Peyer's patch (tissue), 4 donors: Measurements from ENCODE around the gene ECT2. TPM values are rescaled to one million over a fixed set of nuclear protein-coding genes. Genes with fewer than 3 reads are reported as not detected.
"Not testable (repeated sequence)": the region's sequence is repeated elsewhere in the genome, so short reads cannot be mapped to it uniquely, and the experiment has no call there.

Source experiments
- DNase-seq, 3 donors: peaks; one replicate each; pipeline ENCODE4 v3.0.0-alpha.2; 2017 to 2019
- H3K27ac ChIP-seq, 4 donors: fragments of 200-600 bp; sonication (generic); one replicate each; pipeline ENCODE4 v1.5.1; 2016 to 2019
- H3K27me3 ChIP-seq, 2 donors: fragments of 200-600 bp; sonication (generic); one replicate each; pipeline ENCODE4 v1.5.1; 2019
- H3K36me3 ChIP-seq, 3 donors: fragments of 200-600 bp; sonication (generic); one replicate each; pipeline ENCODE4 v1.5.1; 2016 to 2019
- H3K4me1 ChIP-seq, 4 donors: fragments of 200-600 bp; sonication (generic); one replicate each; pipeline ENCODE4 v1.5.1; 2016 to 2019
- H3K4me3 ChIP-seq, 4 donors: fragments of 200-600 bp; sonication (generic); 1 replicate in 3 of 4; 2 replicates in 1 of 4; pipeline ENCODE4 v1.5.1; 2016 to 2019; ENCODE audit warnings: mild to moderate bottlenecking in 1 of 4
- H3K9me3 ChIP-seq, 4 donors: fragments of 200-600 bp; sonication (generic); one replicate each; pipeline ENCODE4 v1.5.1; 2016 to 2019; ENCODE audit warnings: mild to moderate bottlenecking in 1 of 4
- CTCF ChIP-seq, 6 experiments: fragments of 450-650 bp in 4 of 6; fragments of 200-600 bp in 2 of 6; sonication (generic) in 1 of 6; IDR thresholded peaks; one replicate each; pipeline ENCODE4 v1.5.1; 2017 to 2019; ENCODE audit warnings: antibody characterized with exemption in 6 of 6, mild to moderate bottlenecking in 3 of 6, moderate library complexity in 1 of 6
- POLR2A ChIP-seq, 2 donors: fragments of 450-650 bp; IDR thresholded peaks; one replicate each; pipeline ENCODE4 v1.5.1; 2017; ENCODE audit warnings: antibody characterized with exemption in 2 of 2, mild to moderate bottlenecking in 2 of 2, moderate library complexity in 2 of 2
- total RNA-seq, 4 donors: library from RNA; depleted of rRNA; stranded (reverse); fragments of >200 nt; gene quantifications; one replicate each; pipeline ENCODE4 v1.1.0, GENCODE V29; 2016

The ECT2 gene
- total RNA-seq, 4 donors from 2014 or later: 8.9 to 11.2 (median 9.8) TPM

GRCh38 chr3:172814738-172815137 lies 64.2 kb downstream of the ECT2 start:
- Histone ChIP-seq H3K36me3 (no peaks in the 10 kb centered on the region), H3K9me3 (no peaks in the 10 kb centered on the region), H3K4me3 (no peak overlapping the region), H3K27me3 (no peaks in the 10 kb centered on the region), H3K27ac (no peak overlapping the region), H3K4me1 (no peaks in the 10 kb centered on the region)
- TF ChIP-seq POLR2A (IDR thresholded peaks at IDR 0.05) (no peak), CTCF (IDR thresholded peaks at IDR 0.05) (no peak)
- no peak for DNase-seq

DNA sequence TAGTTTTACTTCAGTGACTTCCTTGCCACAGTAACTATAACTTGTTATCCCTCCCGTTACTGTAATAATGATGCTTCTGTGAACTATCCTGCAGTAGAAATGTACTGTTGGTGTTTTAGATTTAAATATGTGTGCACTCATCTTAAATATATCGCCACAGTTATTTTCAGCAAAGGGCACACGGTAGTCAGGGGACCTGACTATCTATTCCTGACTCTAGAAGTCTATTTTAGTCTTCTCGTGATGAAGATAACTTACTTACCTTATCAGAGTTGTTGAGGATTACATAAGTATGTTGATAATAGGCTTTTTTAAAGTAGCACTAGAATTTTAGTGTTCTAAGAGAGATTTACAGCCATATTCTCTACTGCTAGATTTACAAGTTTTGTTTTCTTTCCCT lies 65.3 kb downstream of the ECT2 start:
- Histone ChIP-seq H3K27me3 (no peaks in the 10 kb centered on the region), H3K4me1 (no peaks in the 10 kb centered on the region), H3K4me3 (no peak overlapping the region), H3K27ac (no peak overlapping the region), H3K36me3 (no peaks in the 10 kb centered on the region), H3K9me3 (no peaks in the 10 kb centered on the region)
- no peak for TF ChIP-seq CTCF (IDR thresholded peaks at IDR 0.05)
- no peak for TF ChIP-seq POLR2A (IDR thresholded peaks at IDR 0.05)
- DNase-seq: no peak

- no peak for DNase-seq
- no peak overlapping the region for H3K4me3 ChIP-seq
- H3K27me3 ChIP-seq: no peaks in the 10 kb centered on the region
- no peaks in the 10 kb centered on the region for H3K4me1 ChIP-seq
- no peaks in the 10 kb centered on the region for H3K9me3 ChIP-seq
- no peaks in the 10 kb centered on the region for H3K36me3 ChIP-seq
- TF ChIP-seq POLR2A (IDR thresholded peaks at IDR 0.05): no peak
- no peak for TF ChIP-seq CTCF (IDR thresholded peaks at IDR 0.05)
- no peak overlapping the region for H3K27ac ChIP-seq
These were observed 65.8 kb downstream of the ECT2 start for GRCh38 chr3:172816281-172816680.

DNA sequence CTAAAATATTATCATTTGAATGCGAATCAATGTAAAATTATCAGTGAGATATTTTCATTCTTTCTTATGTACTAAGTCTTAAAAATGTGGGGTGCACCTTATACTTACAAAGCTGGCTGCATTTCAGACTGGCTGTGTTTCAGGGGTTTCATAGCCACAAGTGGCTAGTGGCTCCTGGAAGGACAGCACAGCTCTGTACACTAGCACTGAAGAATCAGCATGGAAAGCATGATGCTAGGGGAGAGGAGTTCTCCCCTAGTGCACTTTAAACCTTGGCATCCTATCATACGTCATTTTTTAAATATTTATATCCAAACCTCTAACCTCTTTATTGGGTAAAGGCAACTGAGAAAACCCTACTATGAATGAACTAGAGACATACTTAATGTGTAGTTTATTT lies 66.4 kb downstream of the ECT2 start:
- Histone ChIP-seq H3K4me1 (no peaks in the 10 kb centered on the region), H3K27me3 (no peaks in the 10 kb centered on the region), H3K9me3 (no peaks in the 10 kb centered on the region), H3K4me3 (no peak overlapping the region), H3K27ac (no peak overlapping the region), H3K36me3 (no peaks in the 10 kb centered on the region)
- no peak for TF ChIP-seq CTCF (IDR thresholded peaks at IDR 0.05)
- TF ChIP-seq POLR2A (IDR thresholded peaks at IDR 0.05): no peak
- DNase-seq: no peak

DNA sequence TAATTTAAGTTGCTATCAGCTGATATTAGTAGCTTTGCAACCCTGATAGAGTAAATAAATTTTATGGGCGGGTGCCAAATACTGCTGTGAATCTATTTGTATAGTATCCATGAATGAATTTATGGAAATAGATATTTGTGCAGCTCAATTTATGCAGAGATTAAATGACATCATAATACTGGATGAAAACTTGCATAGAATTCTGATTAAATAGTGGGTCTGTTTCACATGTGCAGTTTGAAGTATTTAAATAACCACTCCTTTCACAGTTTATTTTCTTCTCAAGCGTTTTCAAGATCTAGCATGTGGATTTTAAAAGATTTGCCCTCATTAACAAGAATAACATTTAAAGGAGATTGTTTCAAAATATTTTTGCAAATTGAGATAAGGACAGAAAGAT lies 70.0 kb downstream of the ECT2 start:
- no peaks in the 10 kb centered on the region for H3K4me1 ChIP-seq
- H3K27ac ChIP-seq: no peak overlapping the region
- H3K36me3 ChIP-seq: no peaks in the 10 kb centered on the region
- DNase-seq: no peak
- no peaks in the 10 kb centered on the region for H3K9me3 ChIP-seq
- no peaks in the 10 kb centered on the region for H3K27me3 ChIP-seq
- no peak overlapping the region for H3K4me3 ChIP-seq
- no peak for TF ChIP-seq POLR2A (IDR thresholded peaks at IDR 0.05)
- no peak for TF ChIP-seq CTCF (IDR thresholded peaks at IDR 0.05)

- no peak for DNase-seq
- no peaks in the 10 kb centered on the region for H3K36me3 ChIP-seq
- H3K9me3 ChIP-seq: no peaks in the 10 kb centered on the region
- H3K4me3 ChIP-seq: no peak overlapping the region
- TF ChIP-seq CTCF (IDR thresholded peaks at IDR 0.05) (no peak), POLR2A (IDR thresholded peaks at IDR 0.05) (no peak)
- H3K27me3 ChIP-seq: no peaks in the 10 kb centered on the region
- no peak overlapping the region for H3K27ac ChIP-seq
- H3K4me1 ChIP-seq: no peaks in the 10 kb centered on the region
These were observed 73.7 kb downstream of the ECT2 start for GRCh38 chr3:172824229-172824628.

GRCh38 chr3:172827231-172827630 lies 76.7 kb downstream of the ECT2 start:
- H3K9me3 ChIP-seq, H3K27me3 ChIP-seq, H3K36me3 ChIP-seq, H3K4me1 ChIP-seq, DNase-seq, H3K27ac ChIP-seq, H3K4me3 ChIP-seq: not testable (repeated sequence)
